Kidney (tissue), 14 donors: ENCODE data around the gene MRM1. TPM values are rescaled to one million over a fixed set of nuclear protein-coding genes. Genes with fewer than 3 reads are reported as not detected.
A peak's percentile ranks its signal among the peaks of the same experiment; 100 is the strongest.

Experiments
- DNase-seq, 5 donors: peaks; one replicate each; pipeline ENCODE4 v3.0.0-alpha.2; 2013 to 2020
- FAIRE-seq: peaks from 2 replicates; lab custom pipeline; 2012; peaks lifted over from hg19 to GRCh38; lab: Jason Lieb, UNC
- H3K27ac ChIP-seq, 2 donors: one replicate each; pipeline ENCODE4 v1.7.0; 2013; ENCODE audit warnings: low read depth in 2 of 2, low read length in 2 of 2, inconsistent platforms in 1 of 2
- H3K27me3 ChIP-seq: one replicate; pipeline ENCODE4 v1.7.1; 2013; ENCODE audit warnings: low read length, inconsistent platforms; ENCODE audit not compliant: control insufficient read depth, insufficient read depth
- H3K36me3 ChIP-seq, 3 donors: one replicate each; pipeline versions ENCODE4 v1.7.0 to v1.7.1; 2013; ENCODE audit warnings: low read length in 3 of 3, control low read depth in 1 of 3, inconsistent platforms in 1 of 3; ENCODE audit not compliant: insufficient read depth in 3 of 3, control insufficient read depth in 2 of 3
- H3K4me1 ChIP-seq, 3 donors: one replicate each; pipeline versions ENCODE4 v1.7.0 to v1.7.1; 2013; ENCODE audit warnings: low read length in 3 of 3, inconsistent platforms in 1 of 3, low read depth in 1 of 3; ENCODE audit not compliant: control insufficient read depth in 2 of 3, insufficient read depth in 2 of 3
- H3K4me3 ChIP-seq, 3 donors: one replicate each; pipeline versions ENCODE4 v1.7.0 to v1.8.1; 2013; ENCODE audit warnings: low read length in 3 of 3, control low read depth in 1 of 3, inconsistent platforms in 1 of 3
- H3K9ac ChIP-seq, 3 donors: one replicate each; pipeline versions ENCODE4 v1.7.0 to v1.7.1; 2013; ENCODE audit warnings: low read length in 3 of 3, control low read depth in 1 of 3, inconsistent platforms in 1 of 3
- H3K9me3 ChIP-seq, 3 donors: one replicate each; pipeline versions ENCODE4 v1.7.0 to v1.7.1; 2013; ENCODE audit warnings: low read length in 3 of 3, control low read depth in 1 of 3, inconsistent platforms in 1 of 3; ENCODE audit not compliant: control insufficient read depth in 2 of 3, insufficient read depth in 1 of 3
- CTCF ChIP-seq: IDR thresholded peaks from 3 replicates; pipeline ENCODE4 v1.5.1; 2012; ENCODE audit warnings: mild to moderate bottlenecking, moderate library complexity, borderline replicate concordance; ENCODE audit not compliant: insufficient read depth; ENCODE audit errors: extremely low read depth
- intact Hi-C: fragments of 100-400 bp; cut with DNase I; formaldehyde crosslinking; loops from one replicate; pipeline ENCODE4 v1.11.1; 2022
- polyA plus RNA-seq: library from polyadenylated mRNA; stranded (reverse); fragments of 350-450 nt; fragmentation: Illumina TruSeq; extraction: RNeasy Lipid Tissue Mini Kit (QIAGEN cat#74804); gene quantifications from one replicate; pipeline ENCODE4 v1.2.3, GENCODE V29; 2014; ENCODE audit warnings: low read depth, low replicate concordance; ENCODE audit not compliant: insufficient read depth
- total RNA-seq: library from RNA; stranded (reverse); fragmentation: NEBNext Ultra II Directional; extraction: Animal tissue kit (Norgen Biotek cat#: 25700); gene quantifications from one replicate; pipeline ENCODE4 v1.2.1, GENCODE V29; 2021
- donor health status: control.
- donor health status: control.
- donor health status: control.
- donor health status: control.
- donor health status: control.
- donor health status: DM: yes; HTN: yes; CAD: no.
- donor health status: Normal renal cell carcinoma (clear cell type).

The MRM1 gene
- total and polyA plus RNA-seq, 2 donors from 2014 or later: 8.3 to 12.4 TPM

GRCh38 chr17:36629970-36630502, 28.7 kb downstream of the MRM1 start:
- Histone ChIP-seq H3K36me3 (no peaks in the 10 kb centered on the region), H3K9ac (no peak overlapping the region), H3K4me1 (no peaks in the 10 kb centered on the region), H3K27ac (no peak overlapping the region), H3K27me3 (peaks cover 2% of the 10 kb centered on the region), H3K9me3 (no peaks in the 10 kb centered on the region), H3K4me3 (no peak overlapping the region)
- no peak for TF ChIP-seq CTCF
- intact Hi-C loops: loop anchor here (10.0 kb wide), 1 partner anchor 425 kb away; no protein-coding TSS in a partner anchor
- FAIRE-seq (no peak), DNase-seq (no peak)

GRCh38 chr17:36631022-36631421, 29.6 kb downstream of the MRM1 start:
- Histone ChIP-seq H3K36me3 (no peaks in the 10 kb centered on the region), H3K4me3 (no peak overlapping the region), H3K4me1 (no peaks in the 10 kb centered on the region), H3K27me3 (peaks cover 2% of the 10 kb centered on the region), H3K9ac (no peak overlapping the region), H3K27ac (no peak overlapping the region), H3K9me3 (no peaks in the 10 kb centered on the region)
- no peak for DNase-seq
- intact Hi-C loops: no loop called here
- no peak for TF ChIP-seq CTCF
- no peak for FAIRE-seq

GRCh38 chr17:36632916-36633771, 31.8 kb downstream of the MRM1 start:
- FAIRE-seq: no peak
- Histone ChIP-seq H3K9me3 (no peaks in the 10 kb centered on the region), H3K4me3 (no peak overlapping the region), H3K27ac (no peak overlapping the region), H3K9ac (no peak overlapping the region), H3K27me3 (peaks cover 2% of the 10 kb centered on the region), H3K4me1 (no peaks in the 10 kb centered on the region), H3K36me3 (no peaks in the 10 kb centered on the region)
- DNase-seq: peak in 1 of 5 donors; percentile 12
- TF ChIP-seq CTCF: no peak
- intact Hi-C loops: no loop called here
